Fibroblast of lung (primary cell): Measurements from ENCODE around the gene RBMS1. TPM values are rescaled to one million over a fixed set of nuclear protein-coding genes. Genes with fewer than 3 reads are reported as not detected.
A peak's percentile ranks its signal among the peaks of the same experiment; 100 is the strongest.

Experiments
- DNase-seq, 2 donors: peaks; one replicate each; pipeline versions ENCODE4 v3.0.0 to v3.0.0-alpha.2; 2010; ENCODE audit warnings: low read depth in 2 of 2
- H2AFZ ChIP-seq: 2 replicates; pipeline ENCODE4 v1.5.1; 2012; ENCODE audit warnings: low read length, control low read depth, inconsistent platforms
- H3K27ac ChIP-seq: 2 replicates; pipeline ENCODE4 v1.5.1; 2011; ENCODE audit warnings: low read length, control low read depth; ENCODE audit not compliant: insufficient read depth
- H3K27me3 ChIP-seq: 2 replicates; pipeline ENCODE4 v1.5.1; 2011; ENCODE audit warnings: mild to moderate bottlenecking, low read length; ENCODE audit not compliant: control insufficient read depth, insufficient read depth
- H3K36me3 ChIP-seq: 2 replicates; pipeline ENCODE4 v1.5.1; 2011; ENCODE audit warnings: low read length; ENCODE audit not compliant: control insufficient read depth, insufficient read depth
- H3K4me1 ChIP-seq: 2 replicates; pipeline ENCODE4 v1.5.1; 2011; ENCODE audit warnings: low read length; ENCODE audit not compliant: control insufficient read depth, insufficient read depth; ENCODE audit errors: extremely low read depth
- H3K4me2 ChIP-seq: 2 replicates; pipeline ENCODE4 v1.5.1; 2011; ENCODE audit warnings: low read length, control low read depth; ENCODE audit not compliant: insufficient read depth; ENCODE audit errors: extremely low read depth
- H3K4me3 ChIP-seq, 4 experiments: fragments of 200-600 bp in 1 of 4; sonication (generic) in 1 of 4; replicated peaks in 1 of 4; 2 replicates each; pipeline ENCODE4 v1.5.1; 2011 to 2016; ENCODE audit warnings: low read length in 4 of 4, low read depth in 3 of 4, mild to moderate bottlenecking in 3 of 4, control low read depth in 2 of 4, inconsistent platforms in 1 of 4, mixed read lengths in 1 of 4; ENCODE audit not compliant: insufficient read depth in 1 of 4; ENCODE audit errors: control extremely low read depth in 1 of 4
- H3K79me2 ChIP-seq: 2 replicates; pipeline ENCODE4 v1.5.1; 2012; ENCODE audit warnings: mild to moderate bottlenecking, low read length, inconsistent platforms; ENCODE audit not compliant: control insufficient read depth, insufficient read depth
- H3K9ac ChIP-seq: 2 replicates; pipeline ENCODE4 v1.5.1; 2011; ENCODE audit warnings: mild to moderate bottlenecking, low read length, control low read depth; ENCODE audit not compliant: insufficient read depth
- H3K9me3 ChIP-seq: 2 replicates; pipeline ENCODE4 v1.5.1; 2012; ENCODE audit warnings: low read depth, low read length; ENCODE audit not compliant: control insufficient read depth, insufficient read depth
- H4K20me1 ChIP-seq: 2 replicates; pipeline ENCODE4 v1.5.1; 2011; ENCODE audit warnings: low read length; ENCODE audit not compliant: control insufficient read depth, insufficient read depth; ENCODE audit errors: extremely low read depth
- CTCF ChIP-seq, 2 donors: IDR thresholded peaks in 1 of 2; conservative IDR thresholded peaks in 1 of 2; 1 replicate in 1 of 2; 2 replicates in 1 of 2; pipeline ENCODE4 v1.5.1; 2011 to 2012; ENCODE audit warnings: low read length in 2 of 2, control low read depth in 1 of 2, inconsistent platforms in 1 of 2, low read depth in 1 of 2, mild to moderate bottlenecking in 1 of 2
- EZH2 ChIP-seq: IDR thresholded peaks from 2 replicates; pipeline ENCODE4 v1.5.1; 2012; ENCODE audit warnings: low read length, control low read depth, mild to moderate bottlenecking; ENCODE audit errors: missing control alignments
- polyA plus RNA-seq, 2 donors: library from polyadenylated mRNA; depleted of rRNA in 1 of 2; stranded (reverse) in 1 of 2; unstranded in 1 of 2; fragments of >200 nt; gene quantifications; 2 replicates each; pipeline ENCODE4 v1.2.1, GENCODE V29; 2011 to 2012; ENCODE audit warnings: missing spikeins in 1 of 2
- total RNA-seq: library from RNA; depleted of rRNA; stranded (reverse); fragments of >200 nt; gene quantifications from 2 replicates; pipeline ENCODE4 v1.2.1, GENCODE V29; 2014

Gene RBMS1
- total and polyA plus RNA-seq, 2 donors (not counting 1 experiment from before 2014, with no cell fraction given), result 77.3 to 146 TPM

DNA sequence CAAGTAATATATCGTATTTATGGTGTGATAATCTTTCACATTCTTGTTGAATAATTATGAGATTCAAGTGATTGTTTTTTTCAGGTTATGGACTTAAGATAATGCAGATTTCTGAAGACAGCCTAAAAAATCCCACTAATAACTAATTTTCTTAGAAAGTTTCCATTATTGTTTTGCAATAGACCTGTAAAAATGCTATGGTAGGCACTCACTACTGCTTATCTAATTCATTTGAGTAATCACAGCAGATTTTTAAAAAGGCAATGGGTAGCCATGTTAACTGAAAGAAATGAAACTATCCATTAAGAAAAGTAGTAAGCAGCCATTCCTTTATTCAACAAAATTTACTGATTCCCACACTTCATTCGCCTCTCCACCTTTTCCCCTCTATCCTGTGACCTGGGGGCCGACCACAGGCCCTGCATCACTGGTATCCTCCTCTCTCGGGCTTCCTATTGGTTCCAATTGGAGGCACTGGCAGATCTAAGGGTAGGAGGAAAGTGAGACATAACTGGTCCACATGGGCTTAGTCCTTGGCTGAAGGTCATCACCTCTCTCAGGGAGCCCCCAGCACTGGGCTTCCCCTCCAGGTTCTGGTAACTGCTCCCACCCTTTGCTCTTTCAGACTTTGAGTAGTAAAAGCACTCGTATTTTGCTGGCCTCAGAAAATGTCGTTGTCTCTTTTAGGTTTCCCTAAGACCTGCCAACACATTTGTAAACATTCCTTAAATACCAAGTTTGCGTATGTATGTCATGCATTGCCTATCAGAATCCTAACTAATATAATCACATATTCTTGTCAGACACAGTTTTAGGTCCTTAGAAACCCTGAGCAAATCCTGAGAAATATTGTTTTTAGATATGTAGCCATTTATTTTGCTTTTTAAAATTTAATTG lies 18.5 kb downstream of the RBMS1 start:
- TF ChIP-seq EZH2, result no peak
- TF ChIP-seq CTCF (conservative IDR thresholded peaks at IDR 0.05 in 1 of 2, IDR thresholded peaks at IDR 0.05 in 1 of 2; ENCODE audit: low read depth in 1 of 2, low read length in 2 of 2), result no peak
- Histone ChIP-seq H3K4me1 (peaks cover 20% of the 10 kb centered on the region), H3K4me2 (peak overlapping the region; percentile 81), H3K4me3 (peak overlapping the region in 1 of 4 experiments; percentile 27), H3K36me3 (no peaks in the 10 kb centered on the region), H3K27me3 (no peaks in the 10 kb centered on the region), H2AFZ (no peak overlapping the region), H3K27ac (peak overlapping the region; percentile 79), H3K79me2 (peaks cover 75% of the 10 kb centered on the region), H3K9ac (no peak overlapping the region), H3K9me3 (no peaks in the 10 kb centered on the region), H4K20me1 (no peaks in the 10 kb centered on the region)
- DNase-seq, result peak; percentile 28 to 42

DNA sequence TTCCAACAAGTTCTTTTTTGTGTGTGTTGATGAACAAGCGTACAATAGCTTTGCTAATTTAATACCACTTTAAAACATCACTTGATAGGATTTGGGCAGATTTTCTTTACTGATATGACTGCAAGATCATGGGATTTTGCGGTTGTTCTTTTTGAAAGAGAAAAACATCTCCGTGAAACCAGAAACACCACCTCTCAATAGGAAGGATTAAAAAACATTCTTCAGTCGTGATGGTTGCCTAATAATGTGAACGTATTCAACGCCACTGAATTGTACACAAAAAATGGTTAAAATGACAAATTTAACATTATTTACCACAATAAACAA lies 19.3 kb downstream of the RBMS1 start:
- no peaks in the 10 kb centered on the region for H4K20me1 ChIP-seq

More for the DNA sequence above, 19.3 kb downstream of the RBMS1 start:
- Histone ChIP-seq H3K4me1 (peaks cover 20% of the 10 kb centered on the region), H3K9ac (no peak overlapping the region), H3K27me3 (no peaks in the 10 kb centered on the region), H3K27ac (peak overlapping the region; percentile 79), H3K4me3 (peak overlapping the region in 2 of 4 experiments; percentile 1 to 27), H3K36me3 (no peaks in the 10 kb centered on the region), H2AFZ (no peak overlapping the region), H3K4me2 (peak overlapping the region; percentile 81), H3K79me2 (peaks cover 73% of the 10 kb centered on the region), H3K9me3 (no peaks in the 10 kb centered on the region)
- TF ChIP-seq CTCF (conservative IDR thresholded peaks at IDR 0.05 in 1 of 2, IDR thresholded peaks at IDR 0.05 in 1 of 2; ENCODE audit: low read depth in 1 of 2, low read length in 2 of 2), result no peak
- TF ChIP-seq EZH2, result no peak
- DNase-seq, result peak in 1 of 2 donors; percentile 44
